ENCODE measurements around the gene CYB561D2.

GRCh38 chr3:50352781-50353180 is 2.1 kb downstream of the CYB561D2 start:
- TF ChIP-seq POLR2A (IDR thresholded peaks at IDR 0.05) (no peak), CTCF (IDR thresholded peaks at IDR 0.05) (no peak), EP300 (IDR thresholded peaks at IDR 0.05) (no peak), POLR2AphosphoS5 (IDR thresholded peaks at IDR 0.05) (no peak)
